Activated CD8-positive, alpha-beta memory T cell treated with anti-CD3 and anti-CD28 coated beads, Interleukin-2, amount 10 ng/mL, durations not matched to agents 7 days and 5 days (primary cell): Measurements from ENCODE around the gene ZNF292. TPM values are rescaled to one million over a fixed set of nuclear protein-coding genes. Genes with fewer than 3 reads are reported as not detected.
"Not testable (repeated sequence)": the region's sequence is repeated elsewhere in the genome, so short reads cannot be mapped to it uniquely, and the experiment has no call there.

Experiments
- ATAC-seq: fragments of 150-1000 bp; cut with Tn5 transposase; one replicate; pipeline ENCODE4 v1.10.0; 2021; ENCODE audit warnings: moderate library complexity
- CTCF ChIA-PET: fragments of 350-600 bp; sonication (Branson Sonifier 250); formaldehyde crosslinking; loops from one replicate; lab custom pipeline; 2021; ENCODE audit warnings: antibody characterized with exemption; lab: Charles Lee
- DNase-seq: peaks from one replicate; pipeline ENCODE4 v3.0.0-alpha.2; 2020
- H3K27ac Mint-ChIP-seq: one replicate; pipeline ENCODE4 v1.8.0; 2021; ENCODE audit warnings: mild to moderate bottlenecking, mixed read lengths
- H3K27me3 Mint-ChIP-seq: one replicate; pipeline ENCODE4 v1.8.0; 2021; ENCODE audit warnings: mixed read lengths
- H3K36me3 Mint-ChIP-seq: one replicate; pipeline ENCODE4 v1.8.0; 2021; ENCODE audit warnings: mild to moderate bottlenecking, mixed read lengths
- H3K4me1 Mint-ChIP-seq: one replicate; pipeline ENCODE4 v1.8.0; 2021; ENCODE audit warnings: mixed read lengths
- H3K4me3 Mint-ChIP-seq: one replicate; pipeline ENCODE4 v1.8.0; 2021; ENCODE audit warnings: mild to moderate bottlenecking, moderate library complexity, mixed read lengths
- H3K9me3 Mint-ChIP-seq: one replicate; pipeline ENCODE4 v1.8.0; 2022; ENCODE audit warnings: low read depth, mixed read lengths
- total RNA-seq, 2 experiments: library from RNA; stranded (reverse); gene quantifications; one replicate each; pipeline ENCODE4 v1.2.3, GENCODE V29; 2021

The ZNF292 gene
- 10 to 100 TPM; 47.9 to 58.5 TPM for total RNA-seq

DNA sequence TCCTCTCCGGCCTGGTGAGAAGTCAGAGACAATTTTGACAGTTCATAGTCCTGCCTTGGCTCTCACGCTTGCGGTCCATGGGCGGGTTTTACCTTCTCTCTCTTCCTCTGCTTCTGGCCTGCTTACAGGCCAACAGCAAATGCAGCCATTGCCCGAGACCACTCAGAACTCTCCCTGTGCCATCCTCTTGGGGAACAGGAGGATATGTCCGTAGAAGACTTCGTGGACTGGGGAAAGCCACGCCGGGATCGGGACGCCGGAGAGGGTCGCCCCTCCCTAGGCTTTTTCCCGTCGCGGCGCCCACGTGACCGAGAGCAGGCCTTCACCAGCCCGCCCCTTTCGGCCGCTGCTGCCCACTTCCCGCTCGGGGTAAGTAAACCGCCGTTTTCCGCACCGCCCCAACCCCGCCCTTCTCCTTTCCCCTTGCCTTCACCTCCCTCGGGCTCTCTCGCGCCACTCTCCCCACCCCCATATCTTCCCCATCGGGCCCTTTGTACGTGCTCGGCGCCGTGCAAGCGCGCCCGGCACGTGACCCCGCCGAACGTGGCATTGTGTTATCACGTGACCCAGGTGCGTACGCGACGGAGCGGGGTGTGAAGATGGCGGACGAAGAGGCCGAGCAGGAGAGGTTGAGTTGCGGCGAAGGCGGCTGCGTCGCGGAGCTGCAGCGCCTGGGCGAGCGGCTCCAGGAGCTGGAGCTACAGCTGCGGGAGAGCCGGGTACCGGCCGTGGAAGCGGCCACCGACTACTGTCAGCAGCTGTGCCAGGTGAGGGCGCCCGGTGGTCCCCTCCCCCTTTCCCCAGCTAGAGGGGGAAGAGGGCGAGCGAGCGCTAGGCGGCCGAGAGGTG is at the start of gene ZNF292:
TSS of gene ZNF292 (plus strand) at position 573 of the 849 bp plus-strand sequence. CDS start at position 600, 27 bp downstream.
- Mint-ChIP-seq H3K9me3 (no peaks in the 10 kb centered on the region), H3K27ac (peak within 1 kb of the TSS; percentile 98), H3K27me3 (no peaks in the 10 kb centered on the region), H3K4me3 (peak within 1 kb of the TSS; percentile 78), H3K4me1 (peaks cover 48% of the 10 kb centered on the region), H3K36me3 (peaks cover 16% of the 10 kb centered on the region)
- CTCF ChIA-PET: interaction anchor here (1.6 kb wide), 1 partner anchor 40 kb away, joined by 3 read pairs; no protein-coding TSS in a partner anchor
- DNase-seq (peak; percentile 100), ATAC-seq (peak; percentile 80)

DNA sequence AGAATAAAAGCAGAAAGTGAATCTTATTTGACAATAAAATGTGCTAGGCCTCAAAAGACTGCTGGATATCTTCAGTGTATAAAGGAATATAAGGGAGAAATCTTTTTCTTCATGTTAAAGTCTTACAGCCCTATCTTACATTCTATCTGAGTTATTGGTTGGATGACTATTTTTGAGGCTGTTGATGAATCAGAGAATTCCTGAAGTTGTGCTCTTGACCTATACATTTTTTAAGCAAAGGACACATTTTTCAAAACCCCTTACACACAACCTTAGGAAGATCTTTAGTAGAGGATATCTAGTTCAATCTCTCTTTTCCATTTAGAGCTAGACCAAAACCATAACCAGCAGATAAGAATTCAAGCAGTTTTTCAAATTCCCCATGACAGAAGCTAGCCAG is 49.5 kb upstream of the ZNF292 start:
- Mint-ChIP-seq H3K36me3 (no peaks in the 10 kb centered on the region), H3K9me3 (no peaks in the 10 kb centered on the region), H3K27me3 (peaks cover 8% of the 10 kb centered on the region), H3K4me1 (no peaks in the 10 kb centered on the region), H3K4me3 (no peak overlapping the region), H3K27ac (no peak overlapping the region)
- CTCF ChIA-PET: interaction anchor here (1.3 kb wide), 1 partner anchor 52 kb away, joined by 3 read pairs; no protein-coding TSS in a partner anchor
- ATAC-seq (no peak), DNase-seq (no peak)

DNA sequence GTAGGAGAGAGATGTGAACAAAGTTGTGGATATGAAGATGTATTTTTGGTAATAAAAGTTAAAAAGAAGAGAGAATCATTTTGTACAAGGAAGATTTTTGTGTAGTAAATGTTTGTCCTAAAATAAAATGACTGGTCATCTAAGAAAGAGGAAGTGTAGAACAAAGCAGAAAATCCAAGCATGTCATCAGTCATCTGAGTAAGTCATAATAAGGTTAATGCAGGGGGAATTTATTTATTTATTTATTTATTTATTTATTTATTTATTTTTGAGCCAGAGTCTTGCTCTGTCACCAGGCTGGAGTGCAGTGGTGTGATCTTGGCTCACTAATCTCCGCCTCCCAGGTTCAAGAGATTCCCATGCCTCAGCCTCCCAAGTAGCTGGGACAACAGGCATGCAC is 44.7 kb upstream of the ZNF292 start:
- DNase-seq: no peak
- Mint-ChIP-seq H3K36me3 (no peaks in the 10 kb centered on the region), H3K27ac (no peak overlapping the region), H3K4me3 (no peak overlapping the region), H3K4me1 (no peaks in the 10 kb centered on the region), H3K27me3 (peaks cover 27% of the 10 kb centered on the region), H3K9me3 (no peaks in the 10 kb centered on the region)
- no peak for ATAC-seq
- CTCF ChIA-PET: no interaction called here

DNA sequence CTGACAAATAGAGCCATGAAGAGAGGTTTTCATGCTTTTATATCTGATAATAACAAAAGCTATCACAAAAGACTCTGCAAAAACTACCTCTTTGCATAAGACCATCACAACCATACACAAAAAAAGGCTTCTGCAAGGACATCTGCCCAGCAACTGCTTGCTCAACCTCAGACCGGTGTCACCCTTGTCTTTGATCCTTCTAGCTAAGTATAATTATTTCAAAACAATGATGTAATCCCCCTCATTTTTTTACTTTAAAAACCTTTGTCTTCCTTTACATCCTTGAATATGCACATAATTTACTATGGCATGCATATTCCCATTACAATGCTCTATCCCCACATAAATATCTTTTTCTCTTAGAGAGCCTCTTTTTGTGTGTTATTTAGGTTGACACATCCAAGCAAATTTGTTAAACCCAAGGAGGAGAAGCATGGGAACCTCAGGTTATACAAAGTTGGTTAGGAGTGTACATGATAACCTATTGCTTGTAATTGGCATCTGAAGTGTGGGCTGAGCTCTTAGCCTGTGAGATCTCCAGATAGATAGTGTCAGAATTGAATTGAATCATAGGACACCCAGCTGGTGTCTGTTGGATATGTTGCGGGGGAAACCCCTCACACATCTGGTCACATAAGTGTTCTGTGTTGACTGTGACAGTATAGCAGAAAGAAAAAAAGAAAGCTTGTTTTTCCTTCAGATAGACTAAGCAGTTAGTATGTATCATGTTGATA is 39.8 kb upstream of the ZNF292 start:
- H3K4me3 Mint-ChIP-seq: no peak overlapping the region
- ATAC-seq (peak; percentile 42), DNase-seq (no peak)
- H3K4me1 Mint-ChIP-seq: no peaks in the 10 kb centered on the region
- no peaks in the 10 kb centered on the region for H3K9me3 Mint-ChIP-seq
- CTCF ChIA-PET: interaction anchor here (1.0 kb wide), 1 partner anchor 49 kb away, joined by 3 read pairs; no protein-coding TSS in a partner anchor
- H3K27me3 Mint-ChIP-seq: peaks cover 21% of the 10 kb centered on the region
- H3K36me3 Mint-ChIP-seq: no peaks in the 10 kb centered on the region
- H3K27ac Mint-ChIP-seq: no peak overlapping the region

DNA sequence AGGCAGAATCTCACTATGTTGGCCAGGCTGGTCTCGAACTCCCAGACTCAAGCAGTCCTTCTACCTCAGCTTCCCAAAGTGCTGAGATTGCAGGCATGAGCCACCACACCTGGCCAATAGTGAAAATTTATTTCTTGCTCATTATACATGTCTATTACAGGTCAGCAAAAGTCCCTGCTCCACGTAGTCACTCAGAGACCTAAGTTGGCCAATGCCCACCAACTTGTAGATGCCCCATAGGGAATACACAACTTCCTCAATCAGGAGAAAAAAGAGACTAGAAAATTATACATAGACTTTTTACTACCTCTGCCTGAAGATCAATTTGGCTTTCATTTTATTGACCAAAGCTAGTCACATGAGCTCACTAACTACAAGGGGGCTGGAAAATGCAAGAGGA is 38.4 kb upstream of the ZNF292 start:
- no peak overlapping the region for H3K4me3 Mint-ChIP-seq
- no peak for DNase-seq
- H3K27me3 Mint-ChIP-seq: peaks cover 20% of the 10 kb centered on the region
- CTCF ChIA-PET: interaction anchor here (1.0 kb wide), 1 partner anchor 50 kb away, joined by 3 read pairs; no protein-coding TSS in a partner anchor
- no peaks in the 10 kb centered on the region for H3K4me1 Mint-ChIP-seq
- no peaks in the 10 kb centered on the region for H3K9me3 Mint-ChIP-seq
- no peak for ATAC-seq
- H3K27ac Mint-ChIP-seq: no peak overlapping the region
- H3K36me3 Mint-ChIP-seq: no peaks in the 10 kb centered on the region

DNA sequence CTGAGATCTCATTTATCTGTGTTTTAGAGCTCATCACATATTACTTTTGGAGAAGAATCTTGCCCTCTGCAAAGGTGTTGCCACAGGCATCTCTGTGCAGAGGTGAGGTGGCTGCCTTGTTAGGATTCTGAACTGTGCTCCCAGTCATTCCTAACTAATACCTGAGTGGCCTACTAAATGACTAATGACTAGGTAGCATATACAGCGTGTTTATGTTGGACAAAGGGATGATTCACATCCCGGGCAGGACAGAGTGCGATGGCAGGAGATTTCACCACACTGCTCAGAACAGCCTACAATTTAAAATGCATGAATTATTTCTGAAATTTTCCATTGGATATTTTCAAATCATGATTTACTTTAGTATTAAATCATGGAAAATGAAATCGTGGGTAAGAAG is 37.3 kb upstream of the ZNF292 start:
- Mint-ChIP-seq H3K36me3 (peaks cover 2% of the 10 kb centered on the region), H3K4me1 (no peaks in the 10 kb centered on the region), H3K27ac (no peak overlapping the region), H3K9me3 (peaks cover 2% of the 10 kb centered on the region), H3K27me3 (peaks cover 23% of the 10 kb centered on the region), H3K4me3 (no peak overlapping the region)
- DNase-seq: no peak
- no peak for ATAC-seq
- CTCF ChIA-PET: interaction anchor here (0.9 kb wide), 1 partner anchor 204 kb away, joined by 3 read pairs; no protein-coding TSS in a partner anchor

DNA sequence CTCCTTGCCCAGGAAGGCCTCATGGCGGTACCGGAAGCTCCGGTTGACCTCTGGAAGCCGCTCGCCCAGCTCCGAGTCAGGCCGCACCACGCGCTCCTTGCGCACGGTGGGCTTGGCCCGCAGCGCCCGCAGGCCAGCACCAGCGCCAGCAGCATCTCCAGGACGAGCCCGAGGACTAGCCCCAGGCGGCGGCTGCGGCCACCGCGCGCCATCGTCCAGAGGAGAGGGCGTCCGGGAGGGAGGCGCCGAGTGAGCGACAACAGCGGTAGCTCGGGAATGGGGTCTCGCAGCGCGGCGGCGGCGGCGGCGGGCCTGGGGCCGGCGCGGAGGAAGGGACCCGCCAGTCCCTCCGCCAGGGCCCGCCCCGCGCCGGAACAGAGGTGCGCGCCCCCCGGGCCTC is 32.9 kb upstream of the ZNF292 start:
- CTCF ChIA-PET: interaction anchor here (1.0 to 1.2 kb wide), 2 partner anchors 16 to 56 kb away, joined by 3 read pairs; no protein-coding TSS in a partner anchor
- H3K36me3 Mint-ChIP-seq: peaks cover 2% of the 10 kb centered on the region
- H3K4me1 Mint-ChIP-seq: no peaks in the 10 kb centered on the region
- no peak for DNase-seq
- H3K4me3 Mint-ChIP-seq: no peak overlapping the region
- H3K9me3 Mint-ChIP-seq: peaks cover 2% of the 10 kb centered on the region
- ATAC-seq: no peak
- H3K27ac Mint-ChIP-seq: no peak overlapping the region
- H3K27me3 Mint-ChIP-seq: peaks cover 27% of the 10 kb centered on the region

DNA sequence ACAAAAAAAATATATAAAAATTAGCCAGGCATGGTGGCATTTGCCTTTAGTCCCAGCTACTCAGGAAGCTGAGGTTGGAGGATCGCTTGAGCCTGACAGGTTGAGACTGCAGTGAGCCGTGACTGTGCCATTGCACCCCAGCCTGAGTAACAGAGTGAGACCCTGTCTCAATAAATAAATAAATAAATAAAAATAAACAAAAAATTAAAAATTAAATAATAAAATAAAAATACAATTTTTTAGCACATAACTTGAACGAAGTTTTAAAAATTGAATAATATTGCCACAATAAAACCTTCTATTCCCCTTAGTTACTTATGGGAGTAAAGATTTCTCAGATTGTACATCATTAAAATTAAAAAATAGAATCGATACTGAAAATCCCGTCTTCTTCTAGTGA is 31.3 kb upstream of the ZNF292 start:
- H3K36me3 Mint-ChIP-seq: peaks cover 2% of the 10 kb centered on the region
- H3K27ac Mint-ChIP-seq: no peak overlapping the region
- ATAC-seq (no peak), DNase-seq (no peak)
- CTCF ChIA-PET: interaction anchor here (0.7 kb wide), 1 partner anchor 1331 kb away, joined by 3 read pairs; no protein-coding TSS in a partner anchor
- H3K9me3 Mint-ChIP-seq: peaks cover 2% of the 10 kb centered on the region
- peaks cover 27% of the 10 kb centered on the region for H3K27me3 Mint-ChIP-seq
- no peaks in the 10 kb centered on the region for H3K4me1 Mint-ChIP-seq
- H3K4me3 Mint-ChIP-seq: no peak overlapping the region

DNA sequence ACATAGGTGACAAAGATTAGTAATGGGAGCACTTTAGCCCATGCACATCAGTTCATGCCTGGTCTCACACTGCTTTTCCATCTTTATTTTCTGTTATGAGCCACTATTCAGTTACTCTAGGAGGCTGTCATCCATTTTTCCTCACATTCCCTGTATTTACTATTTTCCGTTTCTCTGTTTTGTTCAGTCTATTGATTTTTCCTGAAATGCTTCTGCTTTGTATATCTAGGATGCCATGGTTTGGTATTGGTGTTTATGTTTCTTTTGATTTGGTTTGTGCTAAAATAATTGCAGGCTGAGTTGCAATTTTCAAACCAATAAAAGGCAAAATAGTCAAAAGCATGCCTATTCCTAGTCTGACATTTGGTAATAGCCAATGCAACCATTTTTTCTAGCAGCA is 28.9 kb upstream of the ZNF292 start:
- no peaks in the 10 kb centered on the region for H3K4me1 Mint-ChIP-seq
- H3K27me3 Mint-ChIP-seq: peaks cover 26% of the 10 kb centered on the region
- H3K36me3 Mint-ChIP-seq: peaks cover 2% of the 10 kb centered on the region
- CTCF ChIA-PET: no interaction called here
- no peak overlapping the region for H3K27ac Mint-ChIP-seq
- no peak overlapping the region for H3K4me3 Mint-ChIP-seq
- no peak for DNase-seq
- H3K9me3 Mint-ChIP-seq: peaks cover 2% of the 10 kb centered on the region
- no peak for ATAC-seq

DNA sequence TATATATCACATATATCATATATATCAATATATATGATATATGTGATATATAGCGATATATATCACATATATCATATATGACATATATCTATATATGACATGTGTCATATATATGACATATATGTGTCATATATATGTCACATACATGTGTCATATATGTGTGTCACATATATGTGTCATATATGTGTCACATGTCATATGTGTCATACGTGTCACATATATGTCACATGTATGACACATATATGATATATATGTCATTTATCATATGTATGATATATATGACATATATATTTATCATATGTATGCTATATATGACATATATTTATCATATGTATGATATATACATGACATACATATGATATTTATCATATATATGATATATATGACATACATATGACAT is 27.6 kb upstream of the ZNF292 start:
- no peak overlapping the region for H3K4me3 Mint-ChIP-seq
- H3K36me3 Mint-ChIP-seq: peaks cover 2% of the 10 kb centered on the region
- DNase-seq (no peak), ATAC-seq (no peak)
- CTCF ChIA-PET: no interaction called here
- H3K27ac Mint-ChIP-seq: no peak overlapping the region
- peaks cover 18% of the 10 kb centered on the region for H3K27me3 Mint-ChIP-seq
- H3K9me3 Mint-ChIP-seq: peaks cover 2% of the 10 kb centered on the region
- H3K4me1 Mint-ChIP-seq: no peaks in the 10 kb centered on the region

DNA sequence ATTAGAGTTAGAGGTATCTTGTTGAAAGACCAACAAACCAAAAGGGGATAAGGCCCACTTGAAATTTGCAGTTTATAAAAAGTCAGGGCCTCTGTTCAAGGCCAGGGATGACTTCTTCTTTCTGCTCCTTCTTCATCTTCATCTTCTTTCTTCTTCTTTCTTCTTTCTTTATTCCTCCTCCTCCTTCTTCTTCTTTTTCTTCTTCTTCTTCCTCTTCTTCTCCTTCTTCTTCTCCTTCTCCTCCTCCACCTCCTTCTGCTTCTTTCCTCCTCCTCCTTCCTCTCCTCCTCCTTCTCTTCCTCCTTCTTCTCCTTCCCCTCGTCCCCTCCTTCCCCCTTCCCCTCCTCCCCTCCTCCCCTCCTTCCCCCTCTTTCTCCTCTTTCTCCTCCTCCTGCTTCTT is 18.4 kb upstream of the ZNF292 start:
- Mint-ChIP-seq H3K9me3 (no peaks in the 10 kb centered on the region), H3K27me3 (peaks cover 34% of the 10 kb centered on the region), H3K4me3 (no peak overlapping the region), H3K4me1 (peaks cover 2% of the 10 kb centered on the region), H3K27ac (no peak overlapping the region), H3K36me3 (peaks cover 1% of the 10 kb centered on the region)
- ATAC-seq: no peak
- DNase-seq: no peak
- CTCF ChIA-PET: interaction anchor here (1.0 to 1.7 kb wide), 2 partner anchors 254 to 256 kb away, joined by 3 to 8 read pairs; no protein-coding TSS in a partner anchor

DNA sequence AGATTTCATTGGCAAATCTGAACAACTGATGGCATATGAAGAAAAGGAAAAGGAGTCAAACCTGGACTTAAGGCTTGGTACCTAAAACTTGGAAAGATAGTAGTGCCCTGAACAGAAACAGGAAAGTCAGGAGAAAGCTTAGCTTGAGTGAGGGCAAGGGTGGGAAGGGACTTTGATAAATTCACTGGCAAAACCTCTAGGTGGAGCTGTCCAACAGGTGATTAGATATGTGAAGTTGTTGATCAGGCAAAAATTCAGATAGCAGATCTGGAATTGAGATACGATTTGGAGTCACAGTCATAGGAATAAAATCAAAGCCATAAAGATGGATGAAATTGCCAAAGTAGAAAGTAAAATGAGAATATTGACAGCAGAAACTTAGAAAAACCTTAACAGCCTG is 16.1 kb upstream of the ZNF292 start:
- DNase-seq (no peak), ATAC-seq (peak; percentile 64)
- peaks cover 1% of the 10 kb centered on the region for H3K36me3 Mint-ChIP-seq
- CTCF ChIA-PET: interaction anchor here (0.6 to 2.1 kb wide), 16 partner anchors 9 to 254 kb away, joined by 3 to 11 read pairs (median 3); no protein-coding TSS in a partner anchor
- H3K4me3 Mint-ChIP-seq: no peak overlapping the region
- H3K9me3 Mint-ChIP-seq: no peaks in the 10 kb centered on the region
- H3K4me1 Mint-ChIP-seq: peaks cover 2% of the 10 kb centered on the region
- peaks cover 47% of the 10 kb centered on the region for H3K27me3 Mint-ChIP-seq
- H3K27ac Mint-ChIP-seq: no peak overlapping the region

DNA sequence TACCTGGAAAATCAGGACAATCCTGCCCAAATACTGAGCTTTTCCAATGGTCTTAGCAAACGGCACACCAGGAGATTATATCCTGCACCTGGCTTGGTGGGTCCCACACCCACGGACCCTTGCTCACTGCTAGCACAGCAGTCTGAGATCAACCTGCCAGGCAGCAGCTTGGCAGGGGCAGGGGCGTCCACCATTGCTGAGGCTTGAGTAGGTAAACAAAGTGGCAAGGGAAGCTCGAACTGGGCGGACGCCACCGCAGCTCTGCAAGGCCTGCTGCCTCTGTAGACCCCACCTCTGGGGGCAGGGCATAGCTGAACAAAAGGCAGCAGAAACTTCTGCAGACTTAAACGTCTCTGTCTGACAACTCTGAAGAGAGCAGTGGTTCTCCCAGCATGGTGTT is 15.4 kb upstream of the ZNF292 start:
- not testable (repeated sequence) for H3K4me3 Mint-ChIP-seq, H3K9me3 Mint-ChIP-seq, H3K4me1 Mint-ChIP-seq, H3K36me3 Mint-ChIP-seq, ATAC-seq, H3K27ac Mint-ChIP-seq, DNase-seq
- H3K27me3 Mint-ChIP-seq: peaks cover 47% of the 10 kb centered on the region
- CTCF ChIA-PET: interaction anchor here (0.8 to 2.1 kb wide), 12 partner anchors 9 to 146 kb away, joined by 3 to 11 read pairs (median 3); no protein-coding TSS in a partner anchor
